HG03558 (cell line): Measurements from ENCODE around the gene SIX1.
A peak's percentile ranks its signal among the peaks of the same experiment; 100 is the strongest.

Experiments used
- ATAC-seq: cut with Tn5 transposase; IDR thresholded peaks from one replicate; pipeline ENCODE4 v1.9.1; 2021; ENCODE audit warnings: moderate number of reproducible peaks; ENCODE audit not compliant: unreplicated experiment; ENCODE audit errors: extremely low read depth

Gene SIX1

GRCh38 chr14:60648934-60649874 is at the start of gene SIX1:
SIX1 (minus strand) TSS chr14:60649477; CDS start chr14:60649189, 288 bp downstream.
- no peak for ATAC-seq

DNA sequence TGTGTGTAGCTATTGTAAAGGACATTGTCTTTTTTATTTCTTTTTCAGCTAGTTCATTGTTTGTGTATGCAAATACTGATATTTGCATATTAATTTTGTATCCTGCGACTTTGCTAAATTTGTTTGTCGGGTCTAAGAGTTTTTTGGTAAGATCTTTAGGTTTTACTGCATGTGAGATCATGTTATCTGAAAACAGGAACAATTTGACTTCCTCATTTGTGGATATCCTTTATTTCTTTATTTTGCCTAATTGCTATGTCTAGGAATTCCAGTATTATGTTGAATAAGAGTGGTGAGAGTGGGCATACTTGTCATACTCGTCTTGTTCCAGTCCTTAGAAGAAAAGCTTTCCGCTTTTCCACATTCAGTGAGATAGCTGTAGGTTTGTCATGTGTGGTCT is 46.0 kb upstream of the SIX1 start:
- ATAC-seq = no peak

DNA sequence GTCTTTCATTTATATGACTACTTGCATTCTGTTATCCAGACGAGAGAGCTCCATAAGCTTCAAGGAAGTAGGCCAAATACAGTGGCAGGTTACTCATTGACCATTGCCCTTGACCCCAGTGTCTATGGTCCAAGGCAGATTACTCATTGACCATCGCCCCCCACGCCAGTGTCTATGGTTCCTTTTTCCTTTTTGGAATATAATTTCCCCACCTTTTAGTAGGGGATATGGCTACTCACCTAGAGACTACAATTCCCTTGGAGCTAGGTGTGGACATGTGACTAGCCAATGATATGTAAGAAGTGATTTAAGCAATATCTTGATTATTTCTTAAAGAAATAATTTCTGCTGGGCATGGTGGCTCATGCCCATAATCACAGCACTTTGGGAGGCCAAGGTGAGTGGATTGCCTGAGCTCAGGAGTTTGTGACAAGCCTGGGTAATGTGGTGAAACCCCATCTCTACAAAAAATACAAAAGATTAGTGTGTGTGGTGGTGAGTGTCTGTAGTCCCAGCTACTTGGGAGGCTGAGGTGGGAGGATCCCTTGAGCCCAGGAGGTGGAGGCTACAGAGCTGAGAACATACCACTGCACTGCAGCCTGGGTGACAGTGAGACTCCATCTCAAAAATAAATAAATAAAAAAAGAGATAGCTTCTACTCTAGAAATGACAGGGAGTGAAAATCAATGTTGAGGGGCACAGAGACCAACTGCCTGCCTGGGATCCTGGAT is 42.3 kb upstream of the SIX1 start:
- ATAC-seq = no peak

DNA sequence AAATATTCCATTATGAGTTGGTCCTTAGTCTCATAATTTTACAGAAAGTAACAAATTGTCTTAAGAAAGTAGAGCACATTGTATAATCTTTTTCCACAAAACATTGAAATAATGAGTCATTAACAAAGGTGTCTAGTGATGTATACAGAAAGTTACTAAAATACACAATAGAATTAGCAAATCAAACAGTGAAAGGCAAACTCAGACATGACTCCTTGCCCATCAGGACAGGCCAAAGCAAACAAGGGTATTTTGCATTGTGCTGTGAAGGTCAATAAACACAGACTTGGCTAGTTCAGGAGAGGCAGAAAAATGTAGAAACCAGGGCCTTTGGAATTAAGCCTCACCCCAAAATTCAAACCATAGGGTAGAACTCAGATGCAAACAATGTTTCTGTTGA is 37.6 kb upstream of the SIX1 start:
- ATAC-seq = no peak

DNA sequence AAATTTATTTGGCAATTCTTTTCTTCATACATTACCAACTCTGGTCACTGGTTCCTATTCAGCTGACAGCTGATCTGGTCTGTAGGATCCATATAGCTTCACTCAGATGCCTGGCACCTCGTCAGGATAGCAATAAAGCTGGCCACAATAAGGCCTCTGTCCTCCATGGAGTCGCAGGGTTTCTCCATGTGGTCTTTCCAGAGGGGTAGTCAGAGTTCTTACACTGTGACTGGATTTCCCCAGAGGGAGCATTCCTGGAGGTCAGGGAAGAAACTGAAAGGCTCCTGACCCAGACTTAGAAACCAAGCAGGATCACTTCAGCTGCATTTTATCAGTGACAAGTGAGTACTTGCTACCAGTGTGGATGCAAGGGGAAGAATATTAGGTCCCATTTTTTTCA is 34.9 kb upstream of the SIX1 start:
- ATAC-seq = no peak

DNA sequence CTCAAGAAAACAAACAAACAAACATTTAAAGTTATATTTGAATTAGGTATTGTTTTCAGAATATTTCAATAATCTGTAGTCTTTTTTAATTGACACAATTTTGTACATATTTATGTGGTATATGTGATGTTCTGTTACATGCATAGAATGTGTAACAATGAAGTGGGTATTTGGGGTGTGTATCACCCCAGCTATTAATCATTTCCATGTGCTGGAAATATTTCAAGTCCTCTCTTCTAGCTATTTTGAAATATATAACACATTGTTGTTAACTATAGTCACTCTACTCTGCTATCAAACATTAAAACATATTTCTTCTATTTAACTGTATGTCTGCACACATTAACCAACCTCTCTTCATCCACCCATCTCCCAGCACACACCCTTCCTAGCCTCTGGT is 32.0 kb upstream of the SIX1 start:
- no peak for ATAC-seq

DNA sequence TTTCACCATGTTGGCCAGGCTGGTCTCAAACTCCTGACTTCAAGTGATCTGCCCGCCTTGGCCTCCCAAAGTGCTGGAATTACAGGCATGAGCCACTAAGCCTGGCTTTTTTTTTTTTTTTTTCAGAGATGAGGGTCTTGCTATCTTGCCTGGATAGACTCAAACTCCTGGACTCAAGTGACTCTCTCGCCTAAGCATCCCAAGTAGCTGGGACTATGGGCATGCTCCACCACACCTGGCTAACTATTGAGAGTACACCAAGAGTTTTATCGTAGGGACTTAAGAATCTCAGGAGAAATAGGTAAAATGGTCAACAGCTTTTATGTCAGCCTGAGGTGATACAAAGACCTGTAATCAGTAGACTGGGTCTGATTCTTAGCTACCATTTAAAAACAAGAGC is 31.2 kb upstream of the SIX1 start:
- no peak for ATAC-seq

DNA sequence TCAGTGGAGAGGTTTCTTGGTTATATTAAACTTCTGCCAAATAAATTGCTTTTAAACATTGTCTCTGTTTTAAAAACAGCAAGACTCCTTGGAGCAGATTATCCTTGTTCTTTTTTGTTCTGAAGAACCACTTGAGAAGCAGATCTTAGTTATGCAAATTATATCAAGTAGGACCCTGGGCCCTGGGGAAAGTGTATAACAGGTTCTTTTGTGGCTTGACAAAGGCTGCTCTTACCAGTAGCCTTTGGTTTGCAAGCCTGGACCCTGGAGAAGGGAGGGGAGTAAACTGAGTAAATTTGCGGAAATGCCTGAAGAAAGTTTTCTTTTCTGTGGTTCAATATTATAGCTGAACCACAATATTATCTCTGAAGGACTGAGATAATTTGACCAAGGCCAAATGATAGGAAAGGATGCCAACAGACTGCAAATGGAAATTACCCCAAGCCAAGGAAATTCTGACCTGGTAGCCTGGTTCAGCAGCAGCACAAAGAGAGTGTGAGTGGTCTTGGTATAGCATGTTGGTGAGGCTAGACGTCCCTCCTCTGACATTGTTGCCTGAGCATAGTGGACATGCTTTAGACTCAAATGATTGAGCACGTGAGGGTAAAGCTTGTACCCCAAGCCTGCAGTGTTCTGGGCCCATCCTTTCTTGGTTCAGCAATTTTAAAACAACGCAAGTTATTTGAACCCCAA is 30.4 kb upstream of the SIX1 start:
- no peak for ATAC-seq

GRCh38 chr14:60677701-60678100 is 28.4 kb upstream of the SIX1 start:
- no peak for ATAC-seq

DNA sequence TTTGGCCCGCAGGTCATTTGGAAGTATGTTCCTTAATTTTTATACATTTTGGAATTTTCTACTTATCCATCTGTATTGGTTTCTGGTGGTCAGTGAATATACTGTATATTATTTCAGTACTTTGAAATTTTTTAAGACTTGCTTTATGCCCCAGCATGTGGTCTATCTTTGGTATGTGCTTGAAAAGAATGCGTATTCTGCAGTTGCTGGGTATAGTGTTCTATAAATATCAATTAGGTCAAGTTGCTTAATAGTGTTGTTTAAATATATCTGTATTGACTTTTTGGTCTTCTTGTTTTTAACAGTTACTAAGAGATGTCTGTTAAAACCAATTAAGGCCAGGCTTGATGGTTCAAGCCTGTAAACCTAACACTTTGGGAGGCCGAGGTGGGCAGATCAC is 21.7 kb upstream of the SIX1 start:
- no peak for ATAC-seq

- no peak for ATAC-seq
Observed at GRCh38 chr14:60668431-60669112, 19.3 kb upstream of the SIX1 start.

DNA sequence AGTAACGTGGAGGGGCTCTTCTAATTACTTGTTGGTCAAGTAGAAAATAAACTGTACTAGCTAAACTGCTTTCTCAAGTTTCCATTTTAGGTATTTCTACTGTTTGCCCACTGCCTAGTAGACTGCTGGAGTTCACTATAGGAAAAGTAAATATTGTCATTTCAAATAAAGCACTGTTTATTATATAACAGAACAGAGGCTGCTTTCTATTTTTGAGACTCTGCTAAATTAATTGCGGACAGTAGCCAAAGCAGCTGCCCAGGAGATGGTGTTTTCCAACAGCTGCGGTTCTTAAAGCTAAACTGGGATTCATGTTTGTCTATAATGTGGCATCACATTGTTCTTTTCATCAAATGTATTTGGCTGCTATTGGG is 15.9 kb upstream of the SIX1 start:
- no peak for ATAC-seq

GRCh38 chr14:60662982-60663381 is 13.7 kb upstream of the SIX1 start:
- ATAC-seq = no peak

DNA sequence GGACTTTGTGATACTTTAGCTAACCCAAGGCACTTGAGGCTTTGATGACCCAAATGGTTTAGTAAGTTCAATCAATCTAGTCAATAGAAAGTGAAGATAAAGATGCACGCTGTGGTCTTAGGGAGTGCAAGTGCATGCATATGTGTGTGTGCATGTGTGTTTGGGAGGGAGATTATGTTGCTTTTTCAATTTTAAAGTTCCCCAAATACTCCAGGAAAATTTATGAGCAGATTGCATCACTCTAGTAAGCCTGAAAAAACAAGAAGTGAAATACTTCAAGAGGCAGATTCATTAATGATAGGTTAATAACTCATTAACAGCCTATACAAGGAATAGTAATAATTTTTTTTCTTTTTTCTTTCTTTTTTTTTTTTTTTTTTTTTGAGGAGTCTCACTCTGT is 12.4 kb upstream of the SIX1 start:
- no peak for ATAC-seq

DNA sequence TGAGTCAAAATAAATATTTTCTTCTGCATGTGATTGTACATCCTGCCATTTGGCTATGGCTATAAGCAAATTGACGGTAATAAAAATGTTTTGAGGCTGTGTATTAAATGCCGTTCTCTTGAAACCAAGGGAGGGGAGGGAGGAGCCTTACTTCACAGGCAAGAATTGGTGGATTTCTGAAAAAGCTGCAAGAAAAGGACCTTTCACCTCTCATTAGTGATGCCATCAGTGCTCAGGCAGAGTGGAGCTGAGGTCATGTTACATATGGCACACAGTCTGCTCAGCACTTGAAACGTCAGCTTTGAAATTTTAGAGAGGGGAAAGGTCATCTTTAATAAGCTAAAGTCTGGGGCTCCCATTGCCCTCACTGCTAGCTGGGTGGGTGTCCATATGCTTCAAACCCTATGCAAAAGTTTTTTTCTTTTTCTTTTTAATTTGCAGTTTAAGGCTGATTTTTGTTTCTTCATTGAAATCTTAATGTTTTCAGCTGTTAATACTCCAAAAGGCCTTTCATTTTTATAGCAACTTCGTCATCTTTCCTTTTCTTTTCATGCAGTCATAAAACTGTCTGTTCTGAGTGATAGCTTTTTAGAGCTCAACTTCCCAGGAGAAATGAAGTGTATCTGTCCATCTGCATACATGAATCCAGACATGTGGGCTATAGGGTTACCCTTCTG is 9.8 kb upstream of the SIX1 start:
- ATAC-seq = no peak

DNA sequence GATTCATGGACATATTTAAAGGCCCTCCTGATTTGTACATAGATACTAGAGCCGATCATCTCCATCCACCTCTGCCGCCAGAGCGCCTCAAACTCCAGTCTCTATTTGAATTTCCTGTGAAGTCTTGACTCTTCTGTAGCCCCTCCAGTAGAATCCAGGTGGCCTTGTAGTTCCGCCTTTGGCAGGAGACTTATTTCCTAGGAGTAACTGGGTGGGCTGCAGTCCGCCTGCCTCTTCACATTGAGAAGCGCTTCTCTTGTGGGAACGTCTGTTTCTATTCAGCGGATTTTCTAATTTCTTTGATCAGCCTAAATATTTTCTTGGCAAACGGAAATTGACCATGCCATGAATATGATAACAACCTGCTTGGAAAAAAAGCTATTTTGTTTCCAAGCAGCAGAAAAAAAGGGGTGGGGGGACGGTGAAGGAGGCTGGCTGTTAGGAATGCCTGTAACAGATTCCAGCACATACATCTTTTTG is 9.0 kb upstream of the SIX1 start:
- no peak for ATAC-seq

DNA sequence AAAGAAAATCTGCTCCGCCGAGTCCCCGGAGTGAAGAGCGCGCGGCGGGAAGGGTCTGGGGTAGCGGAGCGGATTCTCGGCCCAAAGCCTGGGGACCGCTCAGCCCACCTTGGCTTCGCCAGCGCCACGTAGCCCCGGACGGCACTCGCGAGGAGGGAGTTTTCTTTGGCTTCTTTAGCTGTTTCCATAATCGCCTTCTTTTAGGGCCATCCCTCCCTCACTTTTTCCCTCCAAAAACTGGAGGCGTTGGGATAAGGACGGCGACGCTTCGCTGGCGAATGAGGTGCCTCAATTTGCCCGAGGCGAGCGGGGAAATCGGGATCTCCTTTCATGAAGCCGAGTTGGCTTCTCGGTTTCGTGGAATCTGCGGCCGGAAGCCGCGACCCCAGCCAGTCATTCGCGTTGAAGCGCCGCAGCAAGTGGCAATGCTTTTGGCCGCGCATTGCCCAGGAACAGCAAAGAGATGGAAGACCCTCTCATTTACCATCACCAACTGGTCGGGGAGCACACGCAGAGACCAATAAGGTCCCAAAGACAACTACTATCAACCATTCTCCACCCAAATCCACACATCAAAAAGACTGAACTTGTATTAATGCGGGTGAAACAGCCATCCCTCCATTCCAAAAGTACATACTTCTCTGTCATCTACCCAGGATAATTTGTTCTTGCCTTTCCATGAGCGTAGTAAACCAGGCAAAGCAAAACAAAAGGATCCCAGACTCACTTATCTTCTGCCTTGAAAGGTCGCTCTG is 8.4 kb upstream of the SIX1 start:
- no peak for ATAC-seq

DNA sequence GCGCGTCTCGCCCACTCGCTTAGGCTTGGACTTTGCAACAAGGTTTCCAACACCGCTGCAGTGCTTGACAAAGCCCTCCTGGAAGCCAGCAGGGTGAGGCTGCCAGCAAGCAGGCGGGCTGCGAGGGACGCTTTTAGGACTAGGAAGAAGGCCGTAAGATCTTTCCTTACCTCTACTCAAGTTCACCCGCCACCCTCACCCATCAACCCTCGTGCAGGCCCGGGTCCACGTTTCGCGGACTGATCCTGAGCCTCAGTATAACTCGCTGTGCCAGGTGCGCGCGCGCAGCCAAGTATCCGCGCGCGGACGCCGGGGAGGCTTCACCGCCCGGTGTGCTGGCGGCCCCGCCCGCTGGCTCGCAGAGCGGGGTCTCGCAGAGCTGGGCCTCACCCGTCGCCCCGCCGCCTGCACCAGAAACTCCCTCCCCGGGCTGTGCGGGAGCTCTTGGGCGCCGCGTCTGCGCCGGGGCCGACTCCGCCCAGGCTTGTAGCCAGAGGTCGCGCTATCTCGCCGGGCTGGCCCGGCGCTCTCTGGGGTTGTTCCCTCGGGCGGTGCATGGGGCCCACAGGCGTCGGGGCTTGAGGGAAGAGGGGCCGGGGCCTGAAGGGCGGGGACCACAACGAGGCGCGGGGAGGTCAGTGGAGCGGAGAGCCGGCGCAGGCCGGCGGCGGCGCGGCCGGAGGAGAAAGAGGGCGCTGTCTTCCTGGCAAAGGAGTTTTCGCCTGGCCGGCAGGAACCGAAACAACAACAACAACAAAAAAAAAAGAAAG is 7.6 kb upstream of the SIX1 start:
- peak; percentile 63 for ATAC-seq
